Measurements from ENCODE around the gene FAM169A. TPM values are rescaled to one million over a fixed set of nuclear protein-coding genes. Genes with fewer than 3 reads are reported as not detected.

Gene FAM169A
- total RNA-seq, 1 experiment from 2014 or later = 63.1 TPM

- Histone ChIP-seq H2AFZ (ENCODE audit: low read length) (no peak overlapping the region), H3K23ac (ENCODE audit: insufficient read length, low read depth, low read length) (no peak overlapping the region), H3K4me1 (ENCODE audit: insufficient read depth, low read length) (no peaks in the 10 kb centered on the region), H4K20me1 (ENCODE audit: control insufficient read depth, insufficient read depth, insufficient read length) (no peaks in the 10 kb centered on the region), H3K23me2 (ENCODE audit: insufficient read length, low read depth, low read length, poor library complexity, severe bottlenecking) (no peaks in the 10 kb centered on the region), H3K4ac (ENCODE audit: low read depth, low read length) (no peak overlapping the region), H3K79me2 (ENCODE audit: insufficient read depth, low read length) (no peaks in the 10 kb centered on the region), H2BK5ac (ENCODE audit: insufficient read length, low read length) (no peak overlapping the region), H2BK120ac (ENCODE audit: low read depth, low read length, poor library complexity, severe bottlenecking) (no peak overlapping the region), H3K9me3 (ENCODE audit: control insufficient read depth, low read depth, low read length) (no peaks in the 10 kb centered on the region), H3K27me3 (ENCODE audit: insufficient read depth, low read length) (no peaks in the 10 kb centered on the region), H4K5ac (ENCODE audit: insufficient read length, low read depth, low read length) (no peak overlapping the region), H3T11ph (ENCODE audit: low read length) (no peak overlapping the region), H3K14ac (ENCODE audit: insufficient read depth, low read length) (no peak overlapping the region), H2AK5ac (ENCODE audit: insufficient read length, low read length) (no peak overlapping the region), H2BK12ac (ENCODE audit: insufficient read length, low read depth, low read length) (no peak overlapping the region), H3K56ac (ENCODE audit: insufficient read length, low read depth, low read length) (no peak overlapping the region), H4K8ac (replicated peaks; ENCODE audit: insufficient read length, low read depth, low read length) (no peak overlapping the region), H4K91ac (ENCODE audit: insufficient read length, low read depth, low read length) (no peak overlapping the region), H3K18ac (ENCODE audit: insufficient read length, low read depth, low read length) (no peak overlapping the region), H3K79me1 (ENCODE audit: insufficient read depth, low read depth, low read length, poor library complexity, severe bottlenecking) (no peaks in the 10 kb centered on the region), H2BK20ac (ENCODE audit: low read depth, low read length, poor library complexity, severe bottlenecking) (no peak overlapping the region), H3K9ac (ENCODE audit: extremely low read depth, insufficient read length, low read length) (no peak overlapping the region), H3K4me2 (ENCODE audit: insufficient read depth, insufficient read length, low read length) (no peak overlapping the region), H2BK15ac (ENCODE audit: low read depth, low read length) (no peak overlapping the region), H3K27ac (ENCODE audit: insufficient read length, low read depth, low read length) (no peak overlapping the region)
- no CpG with 5 or more reads among the region's 4 CpGs for WGBS (ENCODE audit: extremely low coverage, insufficient read length, low lambda C conversion rate)
- H3K4me1 Mint-ChIP-seq = no peaks in the 10 kb centered on the region
- H3K4me3 Mint-ChIP-seq = no peak overlapping the region
- H3K27ac Mint-ChIP-seq = no peak overlapping the region
- no peak for TF ChIP-seq CTCF (conservative IDR thresholded peaks at IDR 0.05)
- H3K27me3 Mint-ChIP-seq (ENCODE audit: low read depth) = no peaks in the 10 kb centered on the region
- peaks cover 0 to 41% (median 26%) of the 10 kb centered on the region in 3 experiments; a peak in 5 of 7 replicates for H3K36me3 Mint-ChIP-seq (ENCODE audit: insufficient read depth in 1 of 3, low read depth in 3 of 3)
- no peaks in the 10 kb centered on the region for H3K9me3 Mint-ChIP-seq
- DNase-seq = no peak
These were observed 127.8 kb downstream of the FAM169A start for GRCh38 chr5:74738406-74738805.
